Heart left ventricle (tissue), 13 donors: ENCODE results near the gene HS6ST3.

Experiments
- CTCF ChIP-seq, 12 donors: fragments of 200-600 bp; sonication (generic) in 4 of 12; IDR thresholded peaks; one replicate each; pipeline versions ENCODE4 v1.5.0 to v1.8.0; 2018 to 2022; ENCODE audit warnings: antibody characterized with exemption in 12 of 12, mild to moderate bottlenecking in 5 of 12
- POLR2A ChIP-seq, 2 donors: fragments of 450-650 bp; IDR thresholded peaks; one replicate each; pipeline ENCODE4 v1.6.1; 2017; ENCODE audit warnings: antibody characterized with exemption in 2 of 2, mild to moderate bottlenecking in 2 of 2, moderate library complexity in 2 of 2
- donor health status: ischemic (EF 13 %, LVEDD 7.1; RV severe dilation, severe dysfunction).
- donor health status: DM: no; HTN: yes; CAD: no.
- donor health status: DM: no; HTN: no; CAD: no.
- donor health status: ischemic (EF 25% LVEDD 6.9; RV normal size, moderate dysfunction).
- donor health status: ischemic (EF 25% LVEDD 5.7; RV mildly dilated, moderate dysfunction).
- donor health status: ischemic (EF 35%, LVEDD 5.7; RV mildly dilated, moderate dysfunction).
- donor health status: nonischemic (EF 11% LVEDD 7.7; RV severe dilation, severe dysfunction).
- donor health status: DM: yes; HTN: yes; CAD: no.
- donor health status: PGD.
- donor health status: ischemic (EF 29% LVEDD 5.4; RV normal size, mild dysfunction).
- donor health status: nonischemic (EF 23%, LVEDD 6.1; RV moderate dilation, normal function).

GRCh38 chr13:96850538-96851145, 760.7 kb downstream of the HS6ST3 start:
- no peak for TF ChIP-seq CTCF (IDR thresholded peaks at IDR 0.05)
- TF ChIP-seq POLR2A (IDR thresholded peaks at IDR 0.05), result no peak
